WTC11 (cell line): ENCODE results near the gene ENAH. TPM values are rescaled to one million over a fixed set of nuclear protein-coding genes. Genes with fewer than 3 reads are reported as not detected.
A peak's percentile ranks its signal among the peaks of the same experiment; 100 is the strongest.
"Not testable (repeated sequence)": the region's sequence is repeated elsewhere in the genome, so short reads cannot be mapped to it uniquely, and the experiment has no call there.

ENCODE experiments used
- ATAC-seq: fragments of 200-7000 bp; cut with Tn5 transposase; 2 replicates; pipeline ENCODE4 v1.10.0; 2021; ENCODE audit warnings: mild to moderate bottlenecking, moderate library complexity
- CTCF ChIA-PET: fragments of 300-600 bp; sonication (Branson Sonifier 250); formaldehyde crosslinking; loops from one replicate; lab custom pipeline; 2021; ENCODE audit warnings: antibody characterized with exemption; lab: Charles Lee
- POLR2A ChIA-PET: fragments of 350-600 bp; sonication (Branson Sonifier 250); formaldehyde crosslinking; loops from one replicate; lab custom pipeline; 2021; ENCODE audit warnings: antibody characterized with exemption; lab: Charles Lee
- DNase-seq: peaks from one replicate; pipeline ENCODE4 v3.0.0; 2021; ENCODE audit warnings: low spot score
- H3K27ac Mint-ChIP-seq: 2 replicates; pipeline ENCODE4 v1.8.0; 2021; ENCODE audit warnings: mixed read lengths
- H3K27me3 Mint-ChIP-seq: 2 replicates; pipeline ENCODE4 v1.8.0; 2021; ENCODE audit warnings: low read depth, mild to moderate bottlenecking, moderate library complexity, mixed read lengths
- H3K36me3 Mint-ChIP-seq: 2 replicates; pipeline ENCODE4 v1.8.0; 2021; ENCODE audit warnings: mixed read lengths
- H3K4me1 Mint-ChIP-seq: 2 replicates; pipeline ENCODE4 v1.8.0; 2022; ENCODE audit warnings: mixed read lengths
- H3K4me3 Mint-ChIP-seq: 2 replicates; pipeline ENCODE4 v1.8.0; 2021; ENCODE audit warnings: mild to moderate bottlenecking, moderate library complexity, mixed read lengths
- H3K9me3 Mint-ChIP-seq: 2 replicates; pipeline ENCODE4 v1.8.0; 2021; ENCODE audit warnings: mixed read lengths
- ATF6 ChIP-seq: sonication (generic); formaldehyde crosslinking; IDR thresholded peaks from 2 replicates; pipeline ENCODE4 v1.8.1; 2023; ENCODE audit warnings: mild to moderate bottlenecking, missing genetic modification reagents
- CREM ChIP-seq: sonication (generic); formaldehyde crosslinking; IDR thresholded peaks from 2 replicates; pipeline ENCODE4 v1.8.1; 2022; ENCODE audit warnings: mild to moderate bottlenecking, missing genetic modification reagents, moderate library complexity
- ETV6 ChIP-seq: sonication (generic); formaldehyde crosslinking; IDR thresholded peaks from 2 replicates; pipeline ENCODE4 v1.8.1; 2022; ENCODE audit warnings: mild to moderate bottlenecking, missing genetic modification reagents
- FOXP1 ChIP-seq: sonication (generic); formaldehyde crosslinking; IDR thresholded peaks from 2 replicates; pipeline ENCODE4 v1.8.0; 2022; ENCODE audit warnings: missing genetic modification reagents, mild to moderate bottlenecking, moderate library complexity, borderline replicate concordance
- GTF2I ChIP-seq: fragments of 250-450 bp; sonication (Bioruptor Pico); conservative IDR thresholded peaks from 2 replicates; pipeline ENCODE4 v1.4.0; 2021; ENCODE audit warnings: mild to moderate bottlenecking
- HMGXB4 ChIP-seq: sonication (generic); formaldehyde crosslinking; IDR thresholded peaks from 2 replicates; pipeline ENCODE4 v1.8.1; 2023; ENCODE audit warnings: mild to moderate bottlenecking, moderate library complexity, missing genetic modification reagents
- JAZF1 ChIP-seq: fragments of 250-450 bp; sonication (Bioruptor Pico); IDR thresholded peaks from 2 replicates; pipeline ENCODE4 v1.9.0; 2021; ENCODE audit warnings: moderate library complexity, mild to moderate bottlenecking, inconsistent platforms
- MLX ChIP-seq: sonication (generic); formaldehyde crosslinking; IDR thresholded peaks from 2 replicates; pipeline ENCODE4 v1.8.1; 2023; ENCODE audit warnings: mild to moderate bottlenecking, missing genetic modification reagents, moderate library complexity
- MYBL2 ChIP-seq: sonication (generic); formaldehyde crosslinking; IDR thresholded peaks from 2 replicates; pipeline ENCODE4 v1.8.1; 2023; ENCODE audit warnings: mild to moderate bottlenecking, moderate library complexity, missing genetic modification reagents
- OVOL2 ChIP-seq: fragments of 250-450 bp; sonication (Bioruptor Pico); IDR thresholded peaks from 2 replicates; pipeline ENCODE4 v1.9.0; 2021; ENCODE audit warnings: mild to moderate bottlenecking, borderline replicate concordance
- STAT6 ChIP-seq: sonication (generic); formaldehyde crosslinking; conservative IDR thresholded peaks from 2 replicates; pipeline ENCODE4 v1.8.1; 2023; ENCODE audit warnings: mild to moderate bottlenecking, low read depth, missing genetic modification reagents, moderate library complexity
- ZNF423 ChIP-seq: fragments of 250-450 bp; sonication (Bioruptor Pico); IDR thresholded peaks from 2 replicates; pipeline ENCODE4 v2.1.2; 2022; ENCODE audit warnings: mild to moderate bottlenecking, moderate library complexity
- ZNF512 ChIP-seq: sonication (generic); formaldehyde crosslinking; IDR thresholded peaks from 2 replicates; pipeline ENCODE4 v1.8.1; 2022; ENCODE audit warnings: missing genetic modification reagents, borderline replicate concordance
- total RNA-seq: library from RNA; stranded (reverse); gene quantifications from 3 replicates; pipeline ENCODE4 v1.2.3, GENCODE V29; 2021

The ENAH gene
- total RNA-seq, 1 experiment from 2014 or later = 227 TPM

GRCh38 chr1:225657462-225657989 is 4.6 kb upstream of the ENAH start (continued):
- TF ChIP-seq ETV6 (CRISPR knock-in tag) = no peak
- no peak for TF ChIP-seq JAZF1 (CRISPR knock-in tag)
- no peak for TF ChIP-seq CREM
- TF ChIP-seq HMGXB4 (CRISPR knock-in tag) = no peak
- TF ChIP-seq FOXP1 (CRISPR knock-in tag) = no peak
- no peak for TF ChIP-seq STAT6 (CRISPR knock-in tag)
- no peak for TF ChIP-seq OVOL2 (CRISPR knock-in tag)
- no peak for TF ChIP-seq GTF2I (CRISPR knock-in tag)

- H3K9me3 Mint-ChIP-seq, H3K36me3 Mint-ChIP-seq, H3K27me3 Mint-ChIP-seq, DNase-seq, H3K4me3 Mint-ChIP-seq, H3K27ac Mint-ChIP-seq, ATAC-seq: not testable (repeated sequence)
- CTCF ChIA-PET = interaction anchor here (0.7 to 2.3 kb wide), 7 partner anchors 106 to 181 kb away, joined by 3 to 26 read pairs (median 4); partner anchors contain the start of gene SRP9
- peaks cover 18% of the 10 kb centered on the region for H3K4me1 Mint-ChIP-seq
- POLR2A ChIA-PET = interaction anchor here (0.8 kb wide), 1 partner anchor 122 kb away, joined by 3 read pairs; the partner anchor contains the start of gene SRP9
Measured at GRCh38 chr1:225656259-225656655, 3.3 kb upstream of the ENAH start.

GRCh38 chr1:225655509-225656258 is 2.8 kb upstream of the ENAH start:
- Mint-ChIP-seq H3K27me3 (no peaks in the 10 kb centered on the region), H3K36me3 (peaks cover 5% of the 10 kb centered on the region; the same call in 1 of the 2 replicates), H3K9me3 (no peaks in the 10 kb centered on the region), H3K4me3 (0 out of 2 replicates have a peak overlapping the region, but pooled peaks have one; percentile 16), H3K4me1 (peaks cover 23% of the 10 kb centered on the region), H3K27ac (no peak overlapping the region)
- POLR2A ChIA-PET = interaction anchor here (1.3 kb wide), 1 partner anchor 122 kb away, joined by 5 read pairs; the partner anchor contains the start of gene SRP9
- CTCF ChIA-PET = interaction anchor here (0.5 to 2.3 kb wide), 26 partner anchors 11 to 185 kb away, joined by 3 to 26 read pairs (median 4); partner anchors contain the start of gene SRP9
- DNase-seq = no peak
- TF ChIP-seq OVOL2 (CRISPR knock-in tag) = no peak
- ATAC-seq = no peak

GRCh38 chr1:225654688-225655508 is 2.0 kb upstream of the ENAH start:
- ChIA-PET POLR2A (interaction anchor here (1.1 to 1.3 kb wide), 2 partner anchors 116 to 123 kb away, joined by 5 read pairs; partner anchors contain the start of gene SRP9), CTCF (interaction anchor here (0.5 to 2.3 kb wide), 29 partner anchors 10 to 184 kb away, joined by 3 to 26 read pairs (median 4); partner anchors contain the start of gene SRP9)
- H3K9me3 Mint-ChIP-seq = no peaks in the 10 kb centered on the region
- peak overlapping the region; percentile 93 for H3K4me3 Mint-ChIP-seq
- peak overlapping the region; percentile 45; the same call in 1 of the 2 replicates for H3K27ac Mint-ChIP-seq
- H3K36me3 Mint-ChIP-seq = peaks cover 5% of the 10 kb centered on the region; the same call in 1 of the 2 replicates
- DNase-seq = no peak
- peaks cover 29% of the 10 kb centered on the region for H3K4me1 Mint-ChIP-seq
- no peaks in the 10 kb centered on the region for H3K27me3 Mint-ChIP-seq
- ATAC-seq = no peak
- no peak for TF ChIP-seq MLX (CRISPR knock-in tag)
- no peak for TF ChIP-seq MYBL2 (CRISPR knock-in tag)
- TF ChIP-seq ZNF512 = no peak
- no peak for TF ChIP-seq ATF6 (CRISPR knock-in tag)
- no peak for TF ChIP-seq ZNF423 (CRISPR knock-in tag)
- no peak for TF ChIP-seq STAT6 (CRISPR knock-in tag)
